ENCODE results near the gene MPZL3. TPM values are rescaled to one million over a fixed set of nuclear protein-coding genes. Genes with fewer than 3 reads are reported as not detected.

Gene MPZL3
- total RNA-seq, 1 donor from 2014 or later: 1.6 TPM

GRCh38 chr11:118265954-118266353 lies 13.8 kb upstream of the MPZL3 start:
- Mint-ChIP-seq H3K27me3 (ENCODE audit: low read depth) (peaks cover 81% of the 10 kb centered on the region), H3K9me3 (ENCODE audit: low read depth) (no peaks in the 10 kb centered on the region), H3K36me3 (ENCODE audit: low read depth) (no peaks in the 10 kb centered on the region), H3K4me3 (ENCODE audit: unreplicated experiment) (no peak overlapping the region), H3K27ac (ENCODE audit: unreplicated experiment) (no peak overlapping the region), H3K4me1 (ENCODE audit: low read depth) (peaks cover 3% of the 10 kb centered on the region)
- no peak for DNase-seq (ENCODE audit: low spot score)
- TF ChIP-seq, protein P1, sequence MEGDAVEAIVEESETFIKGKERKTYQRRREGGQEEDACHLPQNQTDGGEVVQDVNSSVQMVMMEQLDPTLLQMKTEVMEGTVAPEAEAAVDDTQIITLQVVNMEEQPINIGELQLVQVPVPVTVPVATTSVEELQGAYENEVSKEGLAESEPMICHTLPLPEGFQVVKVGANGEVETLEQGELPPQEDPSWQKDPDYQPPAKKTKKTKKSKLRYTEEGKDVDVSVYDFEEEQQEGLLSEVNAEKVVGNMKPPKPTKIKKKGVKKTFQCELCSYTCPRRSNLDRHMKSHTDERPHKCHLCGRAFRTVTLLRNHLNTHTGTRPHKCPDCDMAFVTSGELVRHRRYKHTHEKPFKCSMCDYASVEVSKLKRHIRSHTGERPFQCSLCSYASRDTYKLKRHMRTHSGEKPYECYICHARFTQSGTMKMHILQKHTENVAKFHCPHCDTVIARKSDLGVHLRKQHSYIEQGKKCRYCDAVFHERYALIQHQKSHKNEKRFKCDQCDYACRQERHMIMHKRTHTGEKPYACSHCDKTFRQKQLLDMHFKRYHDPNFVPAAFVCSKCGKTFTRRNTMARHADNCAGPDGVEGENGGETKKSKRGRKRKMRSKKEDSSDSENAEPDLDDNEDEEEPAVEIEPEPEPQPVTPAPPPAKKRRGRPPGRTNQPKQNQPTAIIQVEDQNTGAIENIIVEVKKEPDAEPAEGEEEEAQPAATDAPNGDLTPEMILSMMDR (IDR thresholded peaks at IDR 0.05): no peak

- Mint-ChIP-seq H3K9me3 (ENCODE audit: low read depth) (no peaks in the 10 kb centered on the region), H3K4me3 (ENCODE audit: unreplicated experiment) (no peak overlapping the region), H3K36me3 (ENCODE audit: low read depth) (no peaks in the 10 kb centered on the region), H3K27me3 (ENCODE audit: low read depth) (peaks cover 79% of the 10 kb centered on the region), H3K4me1 (ENCODE audit: low read depth) (peaks cover 3% of the 10 kb centered on the region), H3K27ac (ENCODE audit: unreplicated experiment) (no peak overlapping the region)
- TF ChIP-seq, protein P1 (IDR thresholded peaks at IDR 0.05): no peak
- no peak for DNase-seq (ENCODE audit: low spot score)
These were observed 12.7 kb upstream of the MPZL3 start for GRCh38 chr11:118264569-118265465.

DNA sequence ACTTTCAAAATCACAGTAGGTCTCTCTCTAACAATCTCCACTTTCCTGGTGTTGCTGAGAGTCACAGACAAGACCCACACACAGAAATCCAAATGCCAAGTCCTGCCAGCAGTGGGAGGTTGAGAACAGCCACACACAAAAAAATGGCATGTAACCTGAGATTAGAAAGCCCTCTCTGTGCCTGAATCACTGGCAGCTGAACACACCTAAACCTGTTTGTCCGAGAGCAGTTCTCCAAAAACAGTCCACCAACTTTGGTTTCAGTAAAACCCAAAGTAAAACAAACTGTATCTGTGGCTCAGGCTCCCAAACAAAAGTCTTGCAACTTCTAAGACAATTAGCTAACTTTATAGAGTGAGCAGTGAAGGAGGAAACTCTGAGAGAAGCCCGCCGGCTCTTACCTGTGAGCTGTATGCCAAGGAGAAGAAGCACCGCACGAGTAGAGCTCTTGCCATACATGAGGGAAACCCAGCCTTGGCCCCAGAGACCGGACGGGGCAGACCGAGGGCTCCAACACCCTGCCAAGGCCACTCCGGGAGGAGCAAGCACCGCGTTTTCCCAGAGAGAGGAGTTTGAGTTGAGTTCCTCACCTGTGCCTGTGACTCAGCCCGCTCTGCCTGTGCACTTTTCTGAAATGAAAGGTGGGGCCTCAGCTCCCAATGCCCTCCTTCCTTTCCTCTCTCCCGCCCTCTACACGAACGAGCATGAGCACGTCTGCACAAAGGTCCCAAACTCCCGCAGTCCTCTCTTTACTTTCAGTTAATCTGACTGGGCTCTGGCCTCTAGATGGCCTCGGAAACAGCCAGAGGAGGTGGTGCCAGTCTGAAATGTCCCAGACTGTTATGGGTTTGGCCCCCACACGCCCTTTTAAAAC lies 11.8 kb upstream of the MPZL3 start, which contains the start of gene MPZL2:
TSS of gene MPZL2 (minus strand) at position 603 of the 874 bp plus-strand sequence. CDS start at position 459, 144 bp downstream.
- TF ChIP-seq, protein P1 (IDR thresholded peaks at IDR 0.05): no peak
- peaks cover 78% of the 10 kb centered on the region for H3K27me3 Mint-ChIP-seq (ENCODE audit: low read depth)
- no peak for DNase-seq (ENCODE audit: low spot score)
- H3K27ac Mint-ChIP-seq (ENCODE audit: unreplicated experiment): no peak within 1 kb of the TSS
- H3K36me3 Mint-ChIP-seq (ENCODE audit: low read depth): no peaks in the 10 kb centered on the region
- peaks cover 3% of the 10 kb centered on the region for H3K4me1 Mint-ChIP-seq (ENCODE audit: low read depth)
- H3K4me3 Mint-ChIP-seq (ENCODE audit: unreplicated experiment): no peak within 1 kb of the TSS
- no peaks in the 10 kb centered on the region for H3K9me3 Mint-ChIP-seq (ENCODE audit: low read depth)

DNA sequence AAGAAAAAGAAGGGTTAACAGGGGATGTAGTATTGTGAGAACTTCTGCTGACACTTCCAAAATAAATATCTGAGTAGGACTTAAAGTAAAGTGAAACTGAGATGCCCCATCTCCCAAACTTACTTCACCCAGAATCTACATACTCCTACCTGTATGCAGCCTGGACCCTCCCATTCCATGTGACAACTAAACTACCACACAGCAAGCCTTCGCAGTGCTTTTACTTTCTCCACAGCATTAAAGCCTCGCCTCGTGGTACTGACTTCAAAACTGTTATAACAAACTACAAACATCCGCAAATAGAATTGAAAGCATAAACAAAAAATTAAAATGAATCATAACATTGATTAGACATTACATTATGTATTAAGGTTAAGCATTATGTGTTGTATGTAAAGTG lies 10.9 kb upstream of the MPZL3 start:
- no peaks in the 10 kb centered on the region for H3K9me3 Mint-ChIP-seq (ENCODE audit: low read depth)
- H3K36me3 Mint-ChIP-seq (ENCODE audit: low read depth): no peaks in the 10 kb centered on the region
- peaks cover 3% of the 10 kb centered on the region for H3K4me1 Mint-ChIP-seq (ENCODE audit: low read depth)
- no peak overlapping the region for H3K27ac Mint-ChIP-seq (ENCODE audit: unreplicated experiment)
- TF ChIP-seq, protein P1 (IDR thresholded peaks at IDR 0.05): no peak
- H3K4me3 Mint-ChIP-seq (ENCODE audit: unreplicated experiment): no peak overlapping the region
- H3K27me3 Mint-ChIP-seq (ENCODE audit: low read depth): peaks cover 71% of the 10 kb centered on the region
- DNase-seq (ENCODE audit: low spot score): no peak

DNA sequence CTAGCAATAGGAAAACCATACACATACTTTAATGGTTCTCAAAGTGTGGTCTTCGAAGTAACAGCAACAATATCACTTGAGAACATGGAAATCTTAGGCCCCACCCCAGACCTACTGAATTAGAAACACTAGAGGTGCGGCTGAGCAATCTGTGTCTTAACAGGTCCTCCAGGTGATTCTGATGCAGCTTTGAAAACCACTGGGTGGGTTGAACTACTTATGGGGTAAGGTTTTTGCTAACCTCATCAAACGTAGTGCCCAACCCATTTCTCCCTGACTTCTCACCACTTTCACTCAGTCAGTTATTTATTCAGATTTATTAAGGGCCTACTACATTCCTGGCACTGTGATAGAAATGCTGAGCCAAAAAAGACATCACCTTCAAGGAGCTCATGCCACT lies 8.2 kb upstream of the MPZL3 start:
- H3K27me3 Mint-ChIP-seq (ENCODE audit: low read depth): peaks cover 67% of the 10 kb centered on the region
- H3K9me3 Mint-ChIP-seq (ENCODE audit: low read depth): no peaks in the 10 kb centered on the region
- DNase-seq (ENCODE audit: low spot score): no peak
- H3K4me1 Mint-ChIP-seq (ENCODE audit: low read depth): peaks cover 3% of the 10 kb centered on the region
- no peak overlapping the region for H3K4me3 Mint-ChIP-seq (ENCODE audit: unreplicated experiment)
- TF ChIP-seq, protein P1 (IDR thresholded peaks at IDR 0.05): no peak
- H3K27ac Mint-ChIP-seq (ENCODE audit: unreplicated experiment): no peak overlapping the region
- H3K36me3 Mint-ChIP-seq (ENCODE audit: low read depth): no peaks in the 10 kb centered on the region
